ENCODE results near the gene RNF187. TPM values are rescaled to one million over a fixed set of nuclear protein-coding genes. Genes with fewer than 3 reads are reported as not detected.
"Not testable (repeated sequence)": the region's sequence is repeated elsewhere in the genome, so short reads cannot be mapped to it uniquely, and the experiment has no call there.

Gene RNF187
- total and polyA plus RNA-seq, 4 donors: 58.9 to 242 (median 153) TPM

- Histone ChIP-seq H3K27ac (ENCODE audit: low read depth, low read length) (no peak overlapping the region), H3K4me1 (ENCODE audit: control insufficient read depth, insufficient read depth, low read length) (peaks cover 11% of the 10 kb centered on the region), H3K36me3 (ENCODE audit: control insufficient read depth, insufficient read depth, low read length) (peaks cover 2% of the 10 kb centered on the region), H3K27me3 (ENCODE audit: control insufficient read depth, insufficient read depth, low read length) (peaks cover 2% of the 10 kb centered on the region), H3K9me3 (ENCODE audit: control insufficient read depth, insufficient read depth, low read length) (no peaks in the 10 kb centered on the region), H3K4me3 (ENCODE audit: low read depth, low read length) (no peak overlapping the region)
- 87% methylated on average over 4 of the region's 5 CpGs for WGBS (ENCODE audit: insufficient coverage)
- no peak for DNase-seq (ENCODE audit: low read depth in 4 of 6, low spot score in 6 of 6)
Measured at GRCh38 chr1:228502522-228502921, 15.3 kb downstream of the RNF187 start.

GRCh38 chr1:228505944-228506343, 18.8 kb downstream of the RNF187 start:
- not testable (repeated sequence) for H3K4me1 ChIP-seq (ENCODE audit: control insufficient read depth, insufficient read depth, low read length); H3K4me3 ChIP-seq (ENCODE audit: low read depth, low read length); H3K27ac ChIP-seq (ENCODE audit: low read depth, low read length); DNase-seq (ENCODE audit: low read depth in 4 of 6, low spot score in 6 of 6); H3K27me3 ChIP-seq (ENCODE audit: control insufficient read depth, insufficient read depth, low read length); H3K36me3 ChIP-seq (ENCODE audit: control insufficient read depth, insufficient read depth, low read length); H3K9me3 ChIP-seq (ENCODE audit: control insufficient read depth, insufficient read depth, low read length)
- whole genome bisulfite sequencing (ENCODE audit: insufficient coverage): no CpG with 5 or more reads among the region's 11 CpGs

GRCh38 chr1:228507961-228508652, 20.9 kb downstream of the RNF187 start:
- no peak overlapping the region for H3K4me3 ChIP-seq (ENCODE audit: low read depth, low read length)
- H3K9me3 ChIP-seq (ENCODE audit: control insufficient read depth, insufficient read depth, low read length): no peaks in the 10 kb centered on the region
- WGBS (ENCODE audit: insufficient coverage): 99% methylated on average over 5 of the region's 9 CpGs
- peaks cover 6% of the 10 kb centered on the region for H3K27me3 ChIP-seq (ENCODE audit: control insufficient read depth, insufficient read depth, low read length)
- DNase-seq (ENCODE audit: low read depth in 4 of 6, low spot score in 6 of 6): no peak
- H3K27ac ChIP-seq (ENCODE audit: low read depth, low read length): no peak overlapping the region
- no peaks in the 10 kb centered on the region for H3K4me1 ChIP-seq (ENCODE audit: control insufficient read depth, insufficient read depth, low read length)
- no peaks in the 10 kb centered on the region for H3K36me3 ChIP-seq (ENCODE audit: control insufficient read depth, insufficient read depth, low read length)

GRCh38 chr1:228508840-228509415, 21.7 kb downstream of the RNF187 start:
- no peaks in the 10 kb centered on the region for H3K36me3 ChIP-seq (ENCODE audit: control insufficient read depth, insufficient read depth, low read length)
- WGBS (ENCODE audit: insufficient coverage): 100% methylated on average over 1 of the region's 6 CpGs
- no peak for DNase-seq (ENCODE audit: low read depth in 4 of 6, low spot score in 6 of 6)
- no peak overlapping the region for H3K27ac ChIP-seq (ENCODE audit: low read depth, low read length)
- H3K4me3 ChIP-seq (ENCODE audit: low read depth, low read length): no peak overlapping the region
- no peaks in the 10 kb centered on the region for H3K4me1 ChIP-seq (ENCODE audit: control insufficient read depth, insufficient read depth, low read length)
- peaks cover 6% of the 10 kb centered on the region for H3K27me3 ChIP-seq (ENCODE audit: control insufficient read depth, insufficient read depth, low read length)
- H3K9me3 ChIP-seq (ENCODE audit: control insufficient read depth, insufficient read depth, low read length): no peaks in the 10 kb centered on the region

GRCh38 chr1:228510101-228510802, 23.1 kb downstream of the RNF187 start:
- peaks cover 5% of the 10 kb centered on the region for H3K27me3 ChIP-seq (ENCODE audit: control insufficient read depth, insufficient read depth, low read length)

GRCh38 chr1:228510803-228511413, 23.7 kb downstream of the RNF187 start:
- Histone ChIP-seq H3K36me3 (ENCODE audit: control insufficient read depth, insufficient read depth, low read length) (no peaks in the 10 kb centered on the region), H3K4me1 (ENCODE audit: control insufficient read depth, insufficient read depth, low read length) (no peaks in the 10 kb centered on the region), H3K4me3 (ENCODE audit: low read depth, low read length) (no peak overlapping the region), H3K9me3 (ENCODE audit: control insufficient read depth, insufficient read depth, low read length) (no peaks in the 10 kb centered on the region), H3K27me3 (ENCODE audit: control insufficient read depth, insufficient read depth, low read length) (peaks cover 4% of the 10 kb centered on the region), H3K27ac (ENCODE audit: low read depth, low read length) (no peak overlapping the region)
- WGBS (ENCODE audit: insufficient coverage): 67% methylated on average over 3 of the region's 3 CpGs
- DNase-seq (ENCODE audit: low read depth in 4 of 6, low spot score in 6 of 6): no peak

More at GRCh38 chr1:228510101-228510802, 23.1 kb downstream of the RNF187 start:
- no peak overlapping the region for H3K4me3 ChIP-seq (ENCODE audit: low read depth, low read length)
- H3K4me1 ChIP-seq (ENCODE audit: control insufficient read depth, insufficient read depth, low read length): no peaks in the 10 kb centered on the region
- no peaks in the 10 kb centered on the region for H3K9me3 ChIP-seq (ENCODE audit: control insufficient read depth, insufficient read depth, low read length)
- H3K27ac ChIP-seq (ENCODE audit: low read depth, low read length): no peak overlapping the region
- no peaks in the 10 kb centered on the region for H3K36me3 ChIP-seq (ENCODE audit: control insufficient read depth, insufficient read depth, low read length)
- DNase-seq (ENCODE audit: low read depth in 4 of 6, low spot score in 6 of 6): peak in 1 of 6 donors; percentile 17
- WGBS (ENCODE audit: insufficient coverage): 55% methylated on average over 4 of the region's 5 CpGs

- Histone ChIP-seq H3K36me3 (ENCODE audit: control insufficient read depth, insufficient read depth, low read length) (no peaks in the 10 kb centered on the region), H3K9me3 (ENCODE audit: control insufficient read depth, insufficient read depth, low read length) (no peaks in the 10 kb centered on the region), H3K4me3 (ENCODE audit: low read depth, low read length) (no peak overlapping the region), H3K27ac (ENCODE audit: low read depth, low read length) (no peak overlapping the region), H3K4me1 (ENCODE audit: control insufficient read depth, insufficient read depth, low read length) (no peaks in the 10 kb centered on the region), H3K27me3 (ENCODE audit: control insufficient read depth, insufficient read depth, low read length) (peaks cover 4% of the 10 kb centered on the region)
- no peak for DNase-seq (ENCODE audit: low read depth in 4 of 6, low spot score in 6 of 6)
- WGBS (ENCODE audit: insufficient coverage): 76% methylated on average over 11 of the region's 13 CpGs
Measured at GRCh38 chr1:228511546-228512445, 24.6 kb downstream of the RNF187 start.

GRCh38 chr1:228512781-228513198, 25.6 kb downstream of the RNF187 start:
- DNase-seq (ENCODE audit: low read depth in 4 of 6, low spot score in 6 of 6): no peak
- no peak overlapping the region for H3K27ac ChIP-seq (ENCODE audit: low read depth, low read length)
- peaks cover 7% of the 10 kb centered on the region for H3K27me3 ChIP-seq (ENCODE audit: control insufficient read depth, insufficient read depth, low read length)
- H3K4me1 ChIP-seq (ENCODE audit: control insufficient read depth, insufficient read depth, low read length): no peaks in the 10 kb centered on the region
- H3K36me3 ChIP-seq (ENCODE audit: control insufficient read depth, insufficient read depth, low read length): no peaks in the 10 kb centered on the region
- no peak overlapping the region for H3K4me3 ChIP-seq (ENCODE audit: low read depth, low read length)
- WGBS (ENCODE audit: insufficient coverage): 74% methylated on average over 3 of the region's 4 CpGs
- no peaks in the 10 kb centered on the region for H3K9me3 ChIP-seq (ENCODE audit: control insufficient read depth, insufficient read depth, low read length)

Measured in spinal cord (tissue), 10 donors.